OCI-LY1 (cell line): ENCODE measurements around the gene ACOT9.

ENCODE experiments used
- H2AFZ ChIP-seq: fragments of 200-600 bp; sonication (generic), shearing (Covaris generic); 2 replicates; pipeline ENCODE4 v1.6.0; 2014; ENCODE audit warnings: antibody characterized with exemption, mild to moderate bottlenecking, low read length
- H3F3A ChIP-seq: fragments of 200-600 bp; sonication (generic), shearing (Covaris generic); 2 replicates; pipeline ENCODE4 v1.6.0; 2014; ENCODE audit warnings: mild to moderate bottlenecking, antibody characterized with exemption, low read length, moderate library complexity; ENCODE audit not compliant: insufficient read depth
- H3K27ac ChIP-seq: fragments of 200-600 bp; sonication (generic); 2 replicates; pipeline ENCODE4 v1.5.1; 2014; ENCODE audit warnings: low read length, mixed run types, mild to moderate bottlenecking, low read depth; ENCODE audit not compliant: poor library complexity, severe bottlenecking
- H3K27me3 ChIP-seq: fragments of 200-600 bp; sonication (generic); 2 replicates; pipeline ENCODE4 v1.6.0; 2014; ENCODE audit warnings: antibody characterized with exemption, mild to moderate bottlenecking, low read length, moderate library complexity; ENCODE audit not compliant: insufficient read depth
- H3K36me3 ChIP-seq: fragments of 200-600 bp; sonication (generic); 2 replicates; pipeline ENCODE4 v1.6.1; 2014; ENCODE audit warnings: mild to moderate bottlenecking, antibody characterized with exemption, low read length, moderate library complexity, mixed read lengths; ENCODE audit not compliant: insufficient read depth
- H3K4me1 ChIP-seq: fragments of 200-600 bp; sonication (generic); 2 replicates; pipeline ENCODE4 v1.5.1; 2014; ENCODE audit warnings: mild to moderate bottlenecking, low read length, moderate library complexity; ENCODE audit not compliant: insufficient read depth, severe bottlenecking
- H3K4me2 ChIP-seq: fragments of 200-600 bp; sonication (generic), shearing (Covaris generic); 2 replicates; pipeline ENCODE4 v1.6.1; 2014; ENCODE audit warnings: low read length
- H3K4me3 ChIP-seq: fragments of 200-600 bp; sonication (generic); 2 replicates; pipeline ENCODE4 v1.5.1; 2014; ENCODE audit warnings: low read length, low read depth, mild to moderate bottlenecking, mixed read lengths; ENCODE audit not compliant: poor library complexity, severe bottlenecking
- H3K79me2 ChIP-seq: fragments of 200-600 bp; shearing (Covaris generic); 2 replicates; pipeline ENCODE4 v1.6.1; 2016; ENCODE audit warnings: mixed run types, low read length, mixed read lengths; ENCODE audit not compliant: insufficient read depth
- H3K9ac ChIP-seq: fragments of 200-600 bp; sonication (generic), shearing (Covaris generic); 2 replicates; pipeline ENCODE4 v1.6.1; 2014; ENCODE audit warnings: mild to moderate bottlenecking, low read length, mixed read lengths
- H3K9me2 ChIP-seq: fragments of 200-600 bp; sonication (generic), shearing (Covaris generic); 2 replicates; pipeline ENCODE4 v1.6.1; 2014; ENCODE audit warnings: low read depth, mild to moderate bottlenecking, low read length, mixed read lengths
- H3K9me3 ChIP-seq: fragments of 200-600 bp; shearing (Covaris generic); 2 replicates; pipeline ENCODE4 v1.6.1; 2014; ENCODE audit warnings: low read length, mixed read lengths
- H4K20me1 ChIP-seq: fragments of 200-600 bp; sonication (generic), shearing (Covaris generic); 2 replicates; pipeline ENCODE4 v1.6.0; 2016; ENCODE audit warnings: mild to moderate bottlenecking, low read length; ENCODE audit not compliant: insufficient read depth
- CTCF ChIP-seq: fragments of 200-600 bp; sonication (generic), shearing (Covaris generic); IDR thresholded peaks from 2 replicates; pipeline ENCODE4 v1.5.1; 2017; ENCODE audit warnings: mild to moderate bottlenecking, antibody characterized with exemption, low read length, moderate library complexity, mixed read lengths
- EZH2 ChIP-seq: fragments of 200-600 bp; sonication (generic), shearing (Covaris generic); IDR thresholded peaks from 2 replicates; pipeline ENCODE4 v1.8.0; 2017; ENCODE audit warnings: borderline replicate concordance, mixed run types, mild to moderate bottlenecking, antibody characterized with exemption, low read length, moderate library complexity, mixed read lengths

The ACOT9 gene

DNA sequence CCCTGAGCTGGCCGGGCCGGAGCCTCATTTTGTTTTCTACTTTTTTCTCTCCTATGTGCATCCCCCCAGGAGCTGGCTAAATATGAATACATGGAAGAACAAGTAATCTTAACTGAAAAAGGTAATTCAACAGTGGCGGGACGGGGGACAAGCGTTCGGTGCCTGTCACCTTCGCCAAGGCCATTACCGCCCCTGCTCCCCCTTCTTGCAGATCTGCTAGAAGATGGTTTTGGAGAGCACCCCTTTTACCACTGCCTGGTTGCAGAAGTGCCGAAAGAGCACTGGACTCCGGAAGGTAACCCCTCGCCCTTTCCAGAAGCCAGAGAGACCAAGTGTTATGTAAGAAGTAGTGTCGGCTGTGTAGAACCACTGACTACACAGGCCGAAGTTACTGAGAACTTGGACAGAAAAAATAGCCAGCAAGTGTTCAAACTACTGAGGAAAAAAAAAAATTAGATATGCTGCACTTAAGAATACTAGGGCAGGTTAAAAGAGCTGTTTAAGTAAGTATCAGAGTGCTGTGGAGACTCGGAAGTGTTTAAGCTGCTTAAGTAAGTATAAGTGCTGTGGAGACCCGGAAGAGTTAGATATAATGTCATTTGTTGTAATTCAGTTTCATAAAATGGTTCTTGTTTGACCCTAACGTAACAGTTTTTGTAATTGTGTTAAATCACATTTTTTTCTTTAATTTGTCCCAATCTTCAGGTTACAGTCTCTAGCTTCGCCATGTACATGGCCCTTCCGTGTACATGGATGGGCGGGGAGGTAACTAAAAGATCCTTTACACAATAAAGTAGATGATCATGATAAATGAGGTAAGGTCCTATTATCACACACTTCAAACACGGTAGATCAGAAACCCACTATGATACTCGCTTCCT lies 40.8 kb upstream of the ACOT9 start:
- no peak overlapping the region for H2AFZ ChIP-seq
- H3K27me3 ChIP-seq, result no peaks in the 10 kb centered on the region
- TF ChIP-seq CTCF (no peak), EZH2 (no peak)
- peak overlapping the region; percentile 95 for H3K9ac ChIP-seq
- peaks cover 30% of the 10 kb centered on the region for H3K36me3 ChIP-seq
- no peaks in the 10 kb centered on the region for H3K9me3 ChIP-seq
- H3K27ac ChIP-seq, result peak overlapping the region; percentile 85
- no peaks in the 10 kb centered on the region for H3K9me2 ChIP-seq
- H3K4me3 ChIP-seq, result peak overlapping the region; percentile 98
- H4K20me1 ChIP-seq, result no peaks in the 10 kb centered on the region
- peak overlapping the region; percentile 66 for H3K4me2 ChIP-seq
- H3K79me2 ChIP-seq, result no peaks in the 10 kb centered on the region
- peaks cover 36% of the 10 kb centered on the region for H3K4me1 ChIP-seq
- no peaks in the 10 kb centered on the region for H3F3A ChIP-seq

GRCh38 chrX:23782863-23783588 lies 40.0 kb upstream of the ACOT9 start, which contains the start of gene SAT1:
SAT1 (plus strand) TSS chrX:23783173; CDS start chrX:23783352, 179 bp downstream.
- Histone ChIP-seq H3K4me2 (peak within 1 kb of the TSS; percentile 93), H4K20me1 (no peaks in the 10 kb centered on the region), H3K27me3 (no peaks in the 10 kb centered on the region), H3F3A (no peaks in the 10 kb centered on the region), H3K4me1 (peaks cover 36% of the 10 kb centered on the region), H3K4me3 (peak within 1 kb of the TSS; percentile 98), H3K79me2 (no peaks in the 10 kb centered on the region), H2AFZ (0 out of 2 replicates have a peak within 1 kb of the TSS, but pooled peaks have one; percentile 25), H3K9ac (peak within 1 kb of the TSS; percentile 95), H3K9me3 (no peaks in the 10 kb centered on the region), H3K36me3 (peaks cover 30% of the 10 kb centered on the region), H3K27ac (peak within 1 kb of the TSS; percentile 85), H3K9me2 (no peaks in the 10 kb centered on the region)
- TF ChIP-seq EZH2, result no peak
- TF ChIP-seq CTCF, result peak; percentile 68

- H3K9me3 ChIP-seq, result no peaks in the 10 kb centered on the region
- H3K4me2 ChIP-seq, result peak overlapping the region; percentile 93
- H3K36me3 ChIP-seq, result peaks cover 30% of the 10 kb centered on the region
- H3K27me3 ChIP-seq, result no peaks in the 10 kb centered on the region
- H3K9ac ChIP-seq, result peak overlapping the region; percentile 80
- no peaks in the 10 kb centered on the region for H3F3A ChIP-seq
- peak overlapping the region; percentile 74 for H3K27ac ChIP-seq
- no peaks in the 10 kb centered on the region for H4K20me1 ChIP-seq
- H3K79me2 ChIP-seq, result no peaks in the 10 kb centered on the region
- TF ChIP-seq CTCF (no peak), EZH2 (no peak)
- no peaks in the 10 kb centered on the region for H3K9me2 ChIP-seq
- H3K4me1 ChIP-seq, result peaks cover 36% of the 10 kb centered on the region
- H3K4me3 ChIP-seq, result peak overlapping the region; percentile 66
- H2AFZ ChIP-seq, result no peak overlapping the region
Observed at GRCh38 chrX:23782455-23782854, 39.4 kb upstream of the ACOT9 start.
